ENCODE measurements around the gene ANO1.

The ANO1 gene

GRCh38 chr11:70108250-70108649 lies 30.1 kb downstream of the ANO1 start:
- H2BK12ac ChIP-seq (ENCODE audit: low read length in 2 of 2) = no peak overlapping the region
- no peak overlapping the region for H4K8ac ChIP-seq (ENCODE audit: low read length)
- no peaks in the 10 kb centered on the region for H3K9me3 ChIP-seq (ENCODE audit: control insufficient read depth, low read length)
- no peak overlapping the region for H2AFZ ChIP-seq (ENCODE audit: low read depth, low read length)
- no peak overlapping the region for H4K91ac ChIP-seq (ENCODE audit: low read length)
- H3K14ac ChIP-seq (ENCODE audit: low read length in 2 of 2) = peak overlapping the region in 1 of 2 experiments; percentile 48
- H3K23ac ChIP-seq (ENCODE audit: low read length in 2 of 2) = no peak overlapping the region
- H3K18ac ChIP-seq (ENCODE audit: low read depth in 1 of 2, low read length in 2 of 2) = no peak overlapping the region
- H2BK15ac ChIP-seq (ENCODE audit: low read depth, poor library complexity, severe bottlenecking) = no peak overlapping the region
- H2BK5ac ChIP-seq (ENCODE audit: low read depth, low read length, poor library complexity, severe bottlenecking) = no peak overlapping the region
- peaks cover 43% of the 10 kb centered on the region for H3K4me1 ChIP-seq (ENCODE audit: control insufficient read depth, insufficient read depth, low read depth, low read length)
- H3K4ac ChIP-seq (ENCODE audit: low read depth in 1 of 2, low read length in 2 of 2) = no peak overlapping the region
- H2AK5ac ChIP-seq (ENCODE audit: low read length, severe bottlenecking) = no peak overlapping the region
- peak overlapping the region; percentile 4 for H3K27ac ChIP-seq (ENCODE audit: low read length, poor library complexity, severe bottlenecking)
- peaks cover 24 to 56% of the 10 kb centered on the region in 2 experiments for H3K27me3 ChIP-seq (ENCODE audit: control insufficient read depth in 1 of 2, insufficient read depth in 1 of 2, low read length in 2 of 2)
- no peak overlapping the region for H3K9ac ChIP-seq (ENCODE audit: low read length)
- no peak overlapping the region for H3K4me2 ChIP-seq (ENCODE audit: low read length, poor library complexity, severe bottlenecking)
- 17% methylated on average over 10 of the region's 11 CpGs for WGBS
- no peaks in the 10 kb centered on the region for H3K79me1 ChIP-seq (replicated peaks; ENCODE audit: low read length, poor library complexity, severe bottlenecking)
- DNase-seq = peak; percentile 47
- no peak overlapping the region for H2BK120ac ChIP-seq (ENCODE audit: low read depth, low read length)
- H3K36me3 ChIP-seq (ENCODE audit: control insufficient read depth in 1 of 2, insufficient read depth in 2 of 2, low read depth in 1 of 2, low read length in 2 of 2) = no peaks in the 10 kb centered on the region
- H3K4me3 ChIP-seq (ENCODE audit: insufficient read depth in 1 of 2, low read depth in 1 of 2, low read length in 2 of 2) = no peak overlapping the region

DNA sequence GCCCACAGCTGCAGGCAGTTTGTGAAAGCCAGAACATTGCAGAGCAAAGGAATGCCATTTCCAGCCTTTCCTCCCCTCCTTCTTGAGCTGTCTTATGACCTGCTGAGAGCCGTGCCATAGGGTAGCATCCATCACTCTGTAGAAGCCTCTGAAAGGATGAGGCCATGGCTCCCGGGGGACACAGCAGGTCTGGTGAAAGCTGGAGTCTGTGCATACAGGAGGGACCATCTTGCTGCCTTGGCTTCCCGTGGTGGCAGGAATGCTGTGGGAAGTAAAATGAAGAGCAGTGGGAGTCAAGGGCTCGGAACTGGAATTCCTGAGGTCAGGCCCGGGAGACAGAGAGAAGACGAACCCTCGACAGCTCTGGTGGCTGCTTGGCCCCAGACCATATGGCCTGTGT lies 30.9 kb downstream of the ANO1 start:
- no peak overlapping the region for H4K91ac ChIP-seq (ENCODE audit: low read length)
- no peak overlapping the region for H3K23ac ChIP-seq (ENCODE audit: low read length in 2 of 2)
- no peak overlapping the region for H3K4ac ChIP-seq (ENCODE audit: low read depth in 1 of 2, low read length in 2 of 2)
- peaks cover 41% of the 10 kb centered on the region for H3K4me1 ChIP-seq (ENCODE audit: control insufficient read depth, insufficient read depth, low read depth, low read length)
- no peak overlapping the region for H2BK15ac ChIP-seq (ENCODE audit: low read depth, poor library complexity, severe bottlenecking)
- H3K4me2 ChIP-seq (ENCODE audit: low read length, poor library complexity, severe bottlenecking) = no peak overlapping the region
- H3K9me3 ChIP-seq (ENCODE audit: control insufficient read depth, low read length) = no peaks in the 10 kb centered on the region
- H4K8ac ChIP-seq (ENCODE audit: low read length) = no peak overlapping the region
- H3K27me3 ChIP-seq (ENCODE audit: control insufficient read depth in 1 of 2, insufficient read depth in 1 of 2, low read length in 2 of 2) = peaks cover 30 to 56% of the 10 kb centered on the region in 2 experiments
- H3K27ac ChIP-seq (ENCODE audit: low read length, poor library complexity, severe bottlenecking) = peak overlapping the region; percentile 4
- peak; percentile 43 for DNase-seq
- H3K4me3 ChIP-seq (ENCODE audit: insufficient read depth in 1 of 2, low read depth in 1 of 2, low read length in 2 of 2) = no peak overlapping the region
- no peak overlapping the region for H3K9ac ChIP-seq (ENCODE audit: low read length)
- H2BK5ac ChIP-seq (ENCODE audit: low read depth, low read length, poor library complexity, severe bottlenecking) = no peak overlapping the region
- 22% methylated on average over 7 of the region's 7 CpGs for WGBS
- H2BK120ac ChIP-seq (ENCODE audit: low read depth, low read length) = no peak overlapping the region
- H3K14ac ChIP-seq (ENCODE audit: low read length in 2 of 2) = no peak overlapping the region
- no peak overlapping the region for H2BK12ac ChIP-seq (ENCODE audit: low read length in 2 of 2)
- H2AK5ac ChIP-seq (ENCODE audit: low read length, severe bottlenecking) = no peak overlapping the region
- H3K36me3 ChIP-seq (ENCODE audit: control insufficient read depth in 1 of 2, insufficient read depth in 2 of 2, low read depth in 1 of 2, low read length in 2 of 2) = no peaks in the 10 kb centered on the region
- no peaks in the 10 kb centered on the region for H3K79me1 ChIP-seq (replicated peaks; ENCODE audit: low read length, poor library complexity, severe bottlenecking)
- H3K18ac ChIP-seq (ENCODE audit: low read depth in 1 of 2, low read length in 2 of 2) = no peak overlapping the region
- no peak overlapping the region for H2AFZ ChIP-seq (ENCODE audit: low read depth, low read length)

- Histone ChIP-seq H3K4me3 (ENCODE audit: insufficient read depth in 1 of 2, low read depth in 1 of 2, low read length in 2 of 2) (no peak overlapping the region), H3K23ac (ENCODE audit: low read length in 2 of 2) (no peak overlapping the region), H2BK15ac (ENCODE audit: low read depth, poor library complexity, severe bottlenecking) (no peak overlapping the region), H3K14ac (ENCODE audit: low read length in 2 of 2) (no peak overlapping the region), H3K27ac (ENCODE audit: low read length, poor library complexity, severe bottlenecking) (no peak overlapping the region), H2AK5ac (ENCODE audit: low read length, severe bottlenecking) (no peak overlapping the region), H2BK120ac (ENCODE audit: low read depth, low read length) (no peak overlapping the region), H2AFZ (ENCODE audit: low read depth, low read length) (no peak overlapping the region), H4K91ac (ENCODE audit: low read length) (peak overlapping the region; percentile 12), H3K18ac (ENCODE audit: low read depth in 1 of 2, low read length in 2 of 2) (no peak overlapping the region), H3K4me2 (ENCODE audit: low read length, poor library complexity, severe bottlenecking) (no peak overlapping the region), H3K4me1 (ENCODE audit: control insufficient read depth, insufficient read depth, low read depth, low read length) (peaks cover 33% of the 10 kb centered on the region), H3K79me1 (replicated peaks; ENCODE audit: low read length, poor library complexity, severe bottlenecking) (no peaks in the 10 kb centered on the region), H4K8ac (ENCODE audit: low read length) (no peak overlapping the region), H3K9ac (ENCODE audit: low read length) (no peak overlapping the region), H3K4ac (ENCODE audit: low read depth in 1 of 2, low read length in 2 of 2) (no peak overlapping the region), H3K36me3 (ENCODE audit: control insufficient read depth in 1 of 2, insufficient read depth in 2 of 2, low read depth in 1 of 2, low read length in 2 of 2) (no peaks in the 10 kb centered on the region), H3K9me3 (ENCODE audit: control insufficient read depth, low read length) (no peaks in the 10 kb centered on the region), H2BK5ac (ENCODE audit: low read depth, low read length, poor library complexity, severe bottlenecking) (no peak overlapping the region), H2BK12ac (ENCODE audit: low read length in 2 of 2) (no peak overlapping the region), H3K27me3 (ENCODE audit: control insufficient read depth in 1 of 2, insufficient read depth in 1 of 2, low read length in 2 of 2) (peaks cover 34 to 52% of the 10 kb centered on the region in 2 experiments)
- no peak for DNase-seq
- WGBS = 97% methylated on average over 6 of the region's 6 CpGs
Observed at GRCh38 chr11:70109903-70110302, 31.8 kb downstream of the ANO1 start.

DNA sequence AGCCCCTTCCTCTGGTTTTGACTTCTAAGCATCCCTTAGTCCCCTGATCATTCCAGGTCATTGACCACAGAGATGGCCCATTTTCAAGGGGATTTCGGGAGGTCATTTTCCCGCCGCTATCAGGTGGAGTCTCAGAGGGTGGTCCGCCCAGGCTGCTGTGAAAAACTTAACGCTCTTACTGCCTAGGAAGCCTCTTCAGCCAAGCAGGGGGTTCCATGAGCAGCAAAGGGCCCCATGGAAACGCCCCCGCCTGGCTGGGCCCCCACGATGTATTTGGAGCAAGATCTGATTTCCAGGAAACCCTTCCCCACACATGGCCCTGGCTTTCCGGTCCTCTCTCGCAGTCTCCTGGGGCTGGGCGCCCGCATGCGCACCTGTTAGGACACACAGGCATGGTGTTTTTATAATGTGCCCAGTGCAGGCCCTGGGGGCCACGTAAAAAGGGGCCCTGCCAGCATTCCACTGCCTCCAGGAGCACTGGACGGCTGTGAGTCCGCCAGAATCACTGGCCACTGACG lies 32.5 kb downstream of the ANO1 start:
- no peak overlapping the region for H3K18ac ChIP-seq (ENCODE audit: low read depth in 1 of 2, low read length in 2 of 2)
- H2AFZ ChIP-seq (ENCODE audit: low read depth, low read length) = no peak overlapping the region
- H2BK5ac ChIP-seq (ENCODE audit: low read depth, low read length, poor library complexity, severe bottlenecking) = no peak overlapping the region
- H3K4me2 ChIP-seq (ENCODE audit: low read length, poor library complexity, severe bottlenecking) = no peak overlapping the region
- H3K27me3 ChIP-seq (ENCODE audit: control insufficient read depth in 1 of 2, insufficient read depth in 1 of 2, low read length in 2 of 2) = peaks cover 31 to 47% of the 10 kb centered on the region in 2 experiments
- no peak overlapping the region for H3K23ac ChIP-seq (ENCODE audit: low read length in 2 of 2)
- no peak overlapping the region for H2AK5ac ChIP-seq (ENCODE audit: low read length, severe bottlenecking)
- no peak overlapping the region for H3K27ac ChIP-seq (ENCODE audit: low read length, poor library complexity, severe bottlenecking)
- H2BK120ac ChIP-seq (ENCODE audit: low read depth, low read length) = no peak overlapping the region
- H4K8ac ChIP-seq (ENCODE audit: low read length) = no peak overlapping the region
- H2BK15ac ChIP-seq (ENCODE audit: low read depth, poor library complexity, severe bottlenecking) = no peak overlapping the region
- no peaks in the 10 kb centered on the region for H3K79me1 ChIP-seq (replicated peaks; ENCODE audit: low read length, poor library complexity, severe bottlenecking)
- H3K4me1 ChIP-seq (ENCODE audit: control insufficient read depth, insufficient read depth, low read depth, low read length) = peaks cover 31% of the 10 kb centered on the region
- H3K4me3 ChIP-seq (ENCODE audit: insufficient read depth in 1 of 2, low read depth in 1 of 2, low read length in 2 of 2) = no peak overlapping the region
- no peak for DNase-seq
- H3K9me3 ChIP-seq (ENCODE audit: control insufficient read depth, low read length) = no peaks in the 10 kb centered on the region
- H4K91ac ChIP-seq (ENCODE audit: low read length) = no peak overlapping the region
- H3K14ac ChIP-seq (ENCODE audit: low read length in 2 of 2) = no peak overlapping the region
- no peak overlapping the region for H3K9ac ChIP-seq (ENCODE audit: low read length)
- H3K36me3 ChIP-seq (ENCODE audit: control insufficient read depth in 1 of 2, insufficient read depth in 2 of 2, low read depth in 1 of 2, low read length in 2 of 2) = no peaks in the 10 kb centered on the region
- H2BK12ac ChIP-seq (ENCODE audit: low read length in 2 of 2) = no peak overlapping the region
- H3K4ac ChIP-seq (ENCODE audit: low read depth in 1 of 2, low read length in 2 of 2) = no peak overlapping the region
- 87% methylated on average over 17 of the region's 17 CpGs for WGBS

Data from mesenchymal stem cell (in vitro differentiated cells and primary cell).